ENCODE measurements around the gene HUNK.

HUNK gene

DNA sequence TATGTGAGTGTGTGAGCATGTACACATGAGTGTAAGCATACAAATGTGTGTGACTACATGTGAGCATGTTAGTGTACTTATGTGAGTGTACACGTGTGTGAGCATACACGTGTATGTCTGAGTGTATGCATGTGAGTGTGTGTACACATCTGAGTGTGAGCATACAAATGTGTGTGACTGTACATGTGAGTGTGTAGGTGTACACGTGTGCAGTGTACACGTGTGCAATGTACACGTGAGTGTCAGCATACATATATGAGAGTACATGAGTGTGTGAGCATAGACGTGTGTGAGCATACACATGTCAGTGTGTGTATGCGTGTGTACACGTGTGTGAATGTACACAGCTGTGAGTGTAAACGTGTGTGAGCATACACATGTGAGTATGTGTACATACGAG lies 170.6 kb downstream of the HUNK start:
- DNase-seq (ENCODE audit: low read depth): no peak

GRCh38 chr21:32044205-32045180 lies 171.7 kb downstream of the HUNK start:
- TF ChIP-seq, protein P1, sequence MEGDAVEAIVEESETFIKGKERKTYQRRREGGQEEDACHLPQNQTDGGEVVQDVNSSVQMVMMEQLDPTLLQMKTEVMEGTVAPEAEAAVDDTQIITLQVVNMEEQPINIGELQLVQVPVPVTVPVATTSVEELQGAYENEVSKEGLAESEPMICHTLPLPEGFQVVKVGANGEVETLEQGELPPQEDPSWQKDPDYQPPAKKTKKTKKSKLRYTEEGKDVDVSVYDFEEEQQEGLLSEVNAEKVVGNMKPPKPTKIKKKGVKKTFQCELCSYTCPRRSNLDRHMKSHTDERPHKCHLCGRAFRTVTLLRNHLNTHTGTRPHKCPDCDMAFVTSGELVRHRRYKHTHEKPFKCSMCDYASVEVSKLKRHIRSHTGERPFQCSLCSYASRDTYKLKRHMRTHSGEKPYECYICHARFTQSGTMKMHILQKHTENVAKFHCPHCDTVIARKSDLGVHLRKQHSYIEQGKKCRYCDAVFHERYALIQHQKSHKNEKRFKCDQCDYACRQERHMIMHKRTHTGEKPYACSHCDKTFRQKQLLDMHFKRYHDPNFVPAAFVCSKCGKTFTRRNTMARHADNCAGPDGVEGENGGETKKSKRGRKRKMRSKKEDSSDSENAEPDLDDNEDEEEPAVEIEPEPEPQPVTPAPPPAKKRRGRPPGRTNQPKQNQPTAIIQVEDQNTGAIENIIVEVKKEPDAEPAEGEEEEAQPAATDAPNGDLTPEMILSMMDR (IDR thresholded peaks at IDR 0.05; ENCODE audit: insufficient read depth, low read depth, low read length, missing control alignments): no peak
- no peak overlapping the region for H3K4me3 ChIP-seq (ENCODE audit: low read depth, low read length)
- DNase-seq (ENCODE audit: low read depth): no peak

More for the DNA sequence above, 170.6 kb downstream of the HUNK start:
- TF ChIP-seq, protein P1 (IDR thresholded peaks at IDR 0.05; ENCODE audit: insufficient read depth, low read depth, low read length, missing control alignments): no peak
- H3K4me3 ChIP-seq (ENCODE audit: low read depth, low read length): no peak overlapping the region

- no peak overlapping the region for H3K4me3 ChIP-seq (ENCODE audit: low read depth, low read length)
- DNase-seq (ENCODE audit: low read depth): no peak
- TF ChIP-seq, protein P1 (IDR thresholded peaks at IDR 0.05; ENCODE audit: insufficient read depth, low read depth, low read length, missing control alignments): no peak
These were observed 173.4 kb downstream of the HUNK start for GRCh38 chr21:32046191-32046590.

DNA sequence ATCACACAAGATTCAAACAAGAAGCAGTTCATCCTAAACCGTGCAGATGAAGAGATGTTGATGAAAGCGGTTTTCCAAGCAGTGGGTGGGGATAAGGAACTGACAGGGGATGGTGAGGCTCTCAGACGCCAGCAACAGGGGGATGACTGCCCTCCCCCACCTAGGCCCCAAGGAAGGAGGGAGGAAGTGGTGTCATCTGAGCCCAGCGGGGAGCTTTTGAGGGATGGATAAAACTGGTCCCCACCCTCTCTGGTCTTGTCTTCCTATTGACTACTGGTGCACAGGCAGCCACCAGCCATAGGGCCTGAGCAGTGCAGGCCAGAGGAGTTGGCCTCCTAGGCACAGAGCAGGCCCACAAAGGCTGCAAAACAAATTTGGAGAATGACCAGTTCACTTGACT lies 175.5 kb downstream of the HUNK start:
- TF ChIP-seq, protein P1 (IDR thresholded peaks at IDR 0.05; ENCODE audit: insufficient read depth, low read depth, low read length, missing control alignments): no peak
- no peak for DNase-seq (ENCODE audit: low read depth)
- no peak overlapping the region for H3K4me3 ChIP-seq (ENCODE audit: low read depth, low read length)

Measured in GM12865 (cell line).